Prostate gland (tissue), 2 donors: ENCODE measurements around the gene BBIP1. TPM values are rescaled to one million over a fixed set of nuclear protein-coding genes. Genes with fewer than 3 reads are reported as not detected.

Source experiments
- DNase-seq: peaks from one replicate; pipeline ENCODE4 v3.0.0-alpha.2; 2019; ENCODE audit warnings: low spot score
- H3K27ac ChIP-seq, 2 donors: fragments of 200-600 bp; sonication (generic); 2 replicates each; pipeline ENCODE4 v1.5.1; 2017 to 2019
- H3K27me3 ChIP-seq: fragments of 200-600 bp; sonication (generic); replicated peaks from 2 replicates; pipeline ENCODE4 v1.5.1; 2019; ENCODE audit not compliant: insufficient read depth
- H3K36me3 ChIP-seq, 2 donors: fragments of 200-600 bp; sonication (generic); 1 replicate in 1 of 2; 2 replicates in 1 of 2; pipeline versions ENCODE4 v1.5.1 to v1.8.1; 2017 to 2019
- H3K4me1 ChIP-seq: fragments of 200-600 bp; sonication (generic); replicated peaks from 2 replicates; pipeline ENCODE4 v1.5.1; 2019
- H3K4me3 ChIP-seq, 2 donors: fragments of 200-600 bp; sonication (generic); 2 replicates each; pipeline ENCODE4 v1.5.1; 2017 to 2019
- H3K9me3 ChIP-seq: fragments of 200-600 bp; sonication (generic); 2 replicates; pipeline ENCODE4 v1.5.1; 2017
- CTCF ChIP-seq, 4 experiments: fragments of 200-600 bp in 2 of 4; fragments of 450-650 bp in 2 of 4; sonication (generic) in 2 of 4; IDR thresholded peaks; 1 replicate in 3 of 4; 2 replicates in 1 of 4; pipeline ENCODE4 v1.5.1; 2016 to 2019; ENCODE audit warnings: antibody characterized with exemption in 4 of 4, mild to moderate bottlenecking in 2 of 4, moderate library complexity in 2 of 4
- POLR2A ChIP-seq: fragments of 450-650 bp; IDR thresholded peaks from one replicate; pipeline ENCODE4 v1.6.1; 2016; ENCODE audit warnings: antibody characterized with exemption, mild to moderate bottlenecking
- POLR2AphosphoS5 ChIP-seq: sonication (generic); formaldehyde crosslinking; IDR thresholded peaks from one replicate; pipeline ENCODE4 v1.6.1; 2017; ENCODE audit warnings: antibody characterized with exemption
- WGBS: methylation state at CpG from one replicate; pipeline ENCODE4 v1.1.5; 2018; 5-methylcytosine and 5-hydroxymethylcytosine counted together
- intact Hi-C: fragments of 100-400 bp; cut with DNase I; formaldehyde crosslinking; loops from one replicate; pipeline ENCODE4 v1.14.2; 2022
- total RNA-seq, 2 donors: library from RNA; depleted of rRNA; stranded (reverse); fragments of >200 nt; gene quantifications; one replicate each; pipeline ENCODE4 v1.1.0, GENCODE V29; 2016

The BBIP1 gene
- total RNA-seq, 2 donors from 2014 or later: 18.8 to 20.9 TPM

GRCh38 chr10:110858297-110858934, 60.6 kb downstream of the BBIP1 start:
- no peaks in the 10 kb centered on the region for H3K27me3 ChIP-seq
- DNase-seq: no peak
- TF ChIP-seq POLR2AphosphoS5: no peak
- TF ChIP-seq CTCF (IDR thresholded peaks at IDR 0.05): no peak
- no peak for TF ChIP-seq POLR2A
- H3K36me3 ChIP-seq: no peaks in the 10 kb centered on the region
- intact Hi-C loops: no loop called here
- peaks cover 11% of the 10 kb centered on the region for H3K4me1 ChIP-seq
- H3K27ac ChIP-seq: peak overlapping the region in 1 of 2 donors; percentile 66
- no peaks in the 10 kb centered on the region for H3K9me3 ChIP-seq
- WGBS: 22% methylated on average over 1 of the region's 1 CpG
- H3K4me3 ChIP-seq: no peak overlapping the region

- intact Hi-C loops: no loop called here
- Histone ChIP-seq H3K4me3 (no peak overlapping the region), H3K9me3 (no peaks in the 10 kb centered on the region), H3K27me3 (no peaks in the 10 kb centered on the region), H3K4me1 (peaks cover 11% of the 10 kb centered on the region), H3K36me3 (no peaks in the 10 kb centered on the region), H3K27ac (peak overlapping the region; percentile 32 to 66)
- TF ChIP-seq POLR2AphosphoS5: peak; percentile 82
- TF ChIP-seq CTCF (IDR thresholded peaks at IDR 0.05): no peak
- 30% methylated on average over 12 of the region's 12 CpGs for WGBS
- DNase-seq: peak; percentile 65
Observed at GRCh38 chr10:110857265-110858171, 61.5 kb downstream of the BBIP1 start.

DNA sequence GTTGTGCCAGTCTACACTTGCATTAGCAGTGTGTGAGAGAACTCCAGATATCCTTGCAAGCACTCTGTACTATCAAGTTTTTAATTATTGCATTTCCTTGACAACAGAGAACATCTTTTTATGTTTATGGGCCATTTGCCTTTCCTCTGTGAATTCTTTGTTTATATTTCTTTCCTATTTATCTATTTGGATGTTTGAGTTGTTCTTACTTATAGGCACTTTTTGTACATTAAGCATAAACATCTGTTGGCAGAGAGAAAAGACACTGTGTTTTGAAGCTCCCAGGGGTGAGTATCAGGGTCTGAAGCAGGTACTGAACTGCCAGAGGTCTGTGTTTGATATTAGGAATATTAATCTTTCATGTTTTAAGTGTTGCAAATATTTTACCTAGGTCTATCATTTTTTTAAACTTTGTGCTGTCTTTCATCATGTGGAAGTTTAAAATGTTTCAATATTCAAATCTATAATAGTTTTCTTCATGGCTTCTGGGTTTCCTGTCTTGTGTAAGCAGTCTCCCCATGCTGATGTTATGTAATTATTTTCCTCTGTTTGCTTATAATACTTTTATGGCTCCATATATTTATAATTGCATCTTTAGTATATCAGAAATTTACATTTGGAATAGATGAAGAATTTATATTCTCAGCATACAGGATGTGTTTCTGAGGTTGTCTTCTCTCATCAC, 64.9 kb downstream of the BBIP1 start:
- no peaks in the 10 kb centered on the region for H3K36me3 ChIP-seq
- peaks cover 8% of the 10 kb centered on the region for H3K4me1 ChIP-seq
- H3K9me3 ChIP-seq: no peaks in the 10 kb centered on the region
- DNase-seq: no peak
- intact Hi-C loops: no loop called here
- no peak for TF ChIP-seq POLR2AphosphoS5
- no peak for TF ChIP-seq CTCF (IDR thresholded peaks at IDR 0.05)
- TF ChIP-seq POLR2A: no peak
- H3K27me3 ChIP-seq: no peaks in the 10 kb centered on the region
- no peak overlapping the region for H3K4me3 ChIP-seq
- H3K27ac ChIP-seq: peak overlapping the region in 1 of 2 donors; percentile 10

- H3K27ac ChIP-seq: no peak overlapping the region
- H3K9me3 ChIP-seq: no peaks in the 10 kb centered on the region
- H3K4me1 ChIP-seq: peaks cover 3% of the 10 kb centered on the region
- H3K27me3 ChIP-seq: no peaks in the 10 kb centered on the region
- intact Hi-C loops: no loop called here
- no peak for DNase-seq
- 85% methylated on average over 4 of the region's 4 CpGs for WGBS
- TF ChIP-seq POLR2A: no peak
- no peak for TF ChIP-seq CTCF (IDR thresholded peaks at IDR 0.05)
- no peak for TF ChIP-seq POLR2AphosphoS5
- H3K4me3 ChIP-seq: no peak overlapping the region
- no peaks in the 10 kb centered on the region for H3K36me3 ChIP-seq
Observed at GRCh38 chr10:110852947-110853346, 66.0 kb downstream of the BBIP1 start.
